ENCODE data around the gene TMEM141. TPM values are rescaled to one million over a fixed set of nuclear protein-coding genes. Genes with fewer than 3 reads are reported as not detected.

Gene TMEM141
- total and polyA plus RNA-seq, 7 experiments from 2014 or later = 27.2 to 54.9 (median 30.6) TPM

DNA sequence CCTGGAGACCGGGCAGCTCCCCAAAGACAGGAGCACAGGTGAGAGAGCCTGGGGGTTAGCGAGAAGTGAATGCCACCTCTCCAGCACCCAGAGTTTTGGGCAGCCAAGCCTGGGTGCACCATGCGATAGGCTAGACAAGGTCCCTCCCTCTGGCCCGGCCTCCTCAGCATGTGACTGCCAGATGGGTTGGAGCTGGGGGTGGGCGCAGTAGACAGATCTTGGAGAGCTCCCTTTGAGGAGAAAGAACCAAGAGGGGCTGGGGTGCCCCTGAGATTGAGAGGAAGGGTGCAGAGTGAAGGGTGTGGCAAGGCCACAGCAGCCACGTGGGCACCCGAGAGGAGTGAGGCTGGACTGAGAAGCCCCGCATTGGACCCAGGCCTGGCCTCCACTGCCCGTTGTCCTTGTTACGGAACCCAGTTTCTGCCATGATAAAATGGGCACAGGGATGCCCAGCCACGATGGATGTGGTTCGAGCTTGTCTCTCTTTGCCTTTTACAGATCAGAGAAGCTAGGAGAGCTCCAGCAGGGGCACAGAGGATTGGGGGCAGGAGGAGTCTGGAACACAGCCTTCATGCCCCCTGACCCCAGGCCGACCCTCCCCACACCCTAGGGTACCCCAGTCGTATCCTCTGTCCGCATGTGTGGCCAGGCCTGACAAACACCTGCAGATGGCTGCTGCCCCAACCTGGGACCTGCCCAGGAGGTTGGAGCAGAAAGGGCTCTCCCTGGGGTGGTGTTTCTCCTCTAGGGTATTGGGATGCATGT, 1.4 kb downstream of the TMEM141 start:
- POLR2A ChIA-PET = interaction anchor here (0.6 to 5.9 kb wide), 3 partner anchors 14 to 243 kb away, joined by 3 to 38 read pairs (median 4); partner anchors contain the start of gene RABL6
- Histone ChIP-seq H3K27ac (ENCODE audit: low read depth, low read length) (peak overlapping the region; percentile 91), H3K36me3 (ENCODE audit: control insufficient read depth in 2 of 3, insufficient read depth in 3 of 3, low read length in 3 of 3) (peaks cover 0 to 17% (median 3%) of the 10 kb centered on the region in 3 experiments), H3K4me3 (ENCODE audit: low read length) (peak overlapping the region; percentile 94), H3K27me3 (ENCODE audit: control insufficient read depth in 2 of 2, insufficient read depth in 2 of 2, low read length in 2 of 2) (no peaks in the 10 kb centered on the region), H3K4me1 (ENCODE audit: control insufficient read depth in 2 of 2, insufficient read depth in 2 of 2, low read length in 2 of 2) (peaks cover 18 to 25% of the 10 kb centered on the region in 2 donors), H3K9me3 (ENCODE audit: control insufficient read depth in 2 of 3, low read length in 3 of 3) (no peaks in the 10 kb centered on the region)
- peaks cover 0 to 18% (median 0%) of the 10 kb centered on the region in 5 donors for H3K27me3 Mint-ChIP-seq
- DNase-seq (no peak), ATAC-seq (no peak)
- intact Hi-C loops (cut with micrococcal nuclease) = loop anchor here in 1 of 2 donors (5.0 kb wide), 1 partner anchor 660 kb away; no protein-coding TSS in a partner anchor
- H3K4me3 Mint-ChIP-seq = peak overlapping the region; percentile 25 to 89 (median 80)
- peaks cover 0 to 1% (median 0%) of the 10 kb centered on the region in 11 donors for H3K9me3 Mint-ChIP-seq
- H3K4me1 Mint-ChIP-seq = peaks cover 12 to 52% (median 42%) of the 10 kb centered on the region in 7 donors
- CTCF ChIA-PET = interaction anchor here (1.2 to 2.5 kb wide), 2 partner anchors 14 to 243 kb away, joined by 3 to 9 read pairs; no protein-coding TSS in a partner anchor
- peaks cover 0 to 5% (median 0%) of the 10 kb centered on the region in 5 donors for H3K36me3 Mint-ChIP-seq
- H3K27ac Mint-ChIP-seq = peak overlapping the region in 8 of 9 donors; percentile 49 to 97 (median 88)

DNA sequence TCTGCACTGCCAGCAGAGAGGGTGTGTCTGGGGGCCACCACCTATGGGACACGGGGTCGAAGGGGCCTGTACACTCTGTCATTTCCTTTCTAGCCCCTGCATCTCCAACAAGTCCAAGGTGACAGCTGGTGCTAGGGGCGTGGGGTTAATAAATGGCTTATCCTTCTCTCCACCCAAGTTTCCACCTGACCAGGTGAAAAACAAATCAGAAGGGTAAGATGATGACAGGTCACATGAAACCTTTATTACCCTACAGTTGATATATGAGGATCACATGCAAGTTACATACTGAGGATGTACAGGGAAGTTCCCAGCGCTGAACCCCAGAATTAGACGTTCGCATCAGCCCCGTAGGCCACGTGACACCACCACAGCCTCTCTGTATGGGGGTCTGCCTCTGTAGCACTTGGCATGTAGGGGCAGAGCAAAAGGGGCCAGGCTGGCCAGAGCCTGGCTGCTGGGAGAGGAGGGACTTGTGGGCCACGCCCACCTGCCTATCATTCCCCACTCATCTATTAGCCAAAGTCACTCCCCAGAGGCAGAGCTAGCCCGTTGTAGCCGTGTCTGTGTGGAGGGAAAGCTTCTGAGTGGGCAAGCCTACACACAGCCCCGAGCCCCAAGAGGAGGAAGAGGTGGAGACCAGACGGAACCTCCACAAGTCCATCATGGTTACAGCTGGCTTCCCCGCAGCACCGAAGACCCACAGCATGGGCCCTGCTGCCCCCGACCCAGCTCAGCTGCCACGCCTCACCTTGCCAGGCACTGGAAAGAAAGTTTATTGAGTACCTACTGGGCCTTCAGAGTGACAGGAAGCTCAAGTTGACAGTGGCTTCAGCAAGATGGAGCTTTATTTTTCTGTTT, 2.2 kb downstream of the TMEM141 start:
- DNase-seq = no peak
- H3K27ac ChIP-seq (ENCODE audit: low read depth, low read length) = peak overlapping the region; percentile 91
- Mint-ChIP-seq H3K27me3 (peaks cover 0 to 18% (median 0%) of the 10 kb centered on the region in 5 donors), H3K4me3 (peak overlapping the region in 6 of 10 donors; percentile 10 to 53 (median 33)), H3K27ac (peak overlapping the region in 4 of 9 donors; percentile 10 to 56 (median 16)), H3K9me3 (no peaks in the 10 kb centered on the region), H3K4me1 (peaks cover 10 to 44% (median 37%) of the 10 kb centered on the region in 7 donors), H3K36me3 (peaks cover 0 to 5% (median 0%) of the 10 kb centered on the region in 5 donors)
- no peaks in the 10 kb centered on the region for H3K27me3 ChIP-seq (ENCODE audit: control insufficient read depth in 2 of 2, insufficient read depth in 2 of 2, low read length in 2 of 2)
- intact Hi-C loops (cut with micrococcal nuclease) = loop anchor here in 1 of 2 donors (5.0 kb wide), 1 partner anchor 659 kb away; no protein-coding TSS in a partner anchor
- POLR2A ChIA-PET = interaction anchor here (5.9 kb wide), 1 partner anchor 13 kb away, joined by 38 read pairs; the partner anchor contains the start of gene RABL6
- no peak for ATAC-seq
- peaks cover 0 to 17% (median 3%) of the 10 kb centered on the region in 3 experiments for H3K36me3 ChIP-seq (ENCODE audit: control insufficient read depth in 2 of 3, insufficient read depth in 3 of 3, low read length in 3 of 3)
- peaks cover 18 to 25% of the 10 kb centered on the region in 2 donors for H3K4me1 ChIP-seq (ENCODE audit: control insufficient read depth in 2 of 2, insufficient read depth in 2 of 2, low read length in 2 of 2)
- no peak overlapping the region for H3K4me3 ChIP-seq (ENCODE audit: low read length)
- no peaks in the 10 kb centered on the region for H3K9me3 ChIP-seq (ENCODE audit: control insufficient read depth in 2 of 3, low read length in 3 of 3)
- CTCF ChIA-PET = interaction anchor here (1.0 to 2.5 kb wide), 3 partner anchors 13 to 399 kb away, joined by 3 to 9 read pairs (median 3); partner anchors contain the start of gene RABL6

DNA sequence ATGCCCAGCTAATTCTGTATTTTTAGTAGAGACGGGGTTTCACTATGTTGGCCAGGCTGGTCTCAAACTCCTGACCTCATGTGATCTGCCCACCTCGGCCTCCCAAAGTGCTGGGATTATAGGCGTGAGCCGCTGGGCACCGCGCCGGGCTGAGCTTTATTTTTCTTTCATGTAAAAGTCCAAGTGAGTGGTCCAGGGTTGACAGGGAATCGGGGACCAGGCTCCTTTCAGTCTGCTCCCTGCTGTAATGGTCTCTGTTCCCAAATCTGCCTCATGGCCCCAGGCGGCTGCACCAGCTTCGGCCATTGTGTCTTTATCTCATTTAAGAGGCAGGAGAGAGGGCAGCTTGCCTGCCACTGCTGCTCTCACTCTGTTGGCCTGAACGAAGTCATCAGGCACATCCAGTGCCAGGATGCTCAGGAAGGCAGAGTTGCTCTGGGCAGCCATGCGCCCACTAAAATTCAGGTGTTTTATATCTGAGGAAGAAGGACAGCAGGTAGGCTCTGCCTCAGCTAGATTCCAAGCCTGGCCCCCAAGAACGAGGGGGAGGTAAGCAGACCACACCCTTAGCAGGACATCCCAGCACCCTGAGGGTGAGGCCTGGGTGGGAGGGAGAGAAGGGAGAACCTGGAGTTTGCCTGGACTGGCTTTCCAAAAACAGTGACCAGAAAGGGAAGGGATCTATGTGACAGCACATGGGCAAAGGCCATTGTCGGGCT, 3.3 kb downstream of the TMEM141 start:
- Mint-ChIP-seq H3K36me3 (peaks cover 0 to 5% (median 0%) of the 10 kb centered on the region in 5 donors), H3K27ac (peak overlapping the region in 3 of 9 donors; percentile 9 to 65 (median 46)), H3K4me1 (peaks cover 9 to 40% (median 30%) of the 10 kb centered on the region in 7 donors), H3K27me3 (peaks cover 0 to 22% (median 0%) of the 10 kb centered on the region in 5 donors), H3K4me3 (peak overlapping the region in 1 of 10 donors; percentile 45), H3K9me3 (no peaks in the 10 kb centered on the region)
- H3K27me3 ChIP-seq (ENCODE audit: control insufficient read depth in 2 of 2, insufficient read depth in 2 of 2, low read length in 2 of 2) = no peaks in the 10 kb centered on the region
- peak overlapping the region; percentile 39 for H3K27ac ChIP-seq (ENCODE audit: low read depth, low read length)
- H3K36me3 ChIP-seq (ENCODE audit: control insufficient read depth in 2 of 3, insufficient read depth in 3 of 3, low read length in 3 of 3) = peaks cover 0 to 17% (median 3%) of the 10 kb centered on the region in 3 experiments
- H3K4me1 ChIP-seq (ENCODE audit: control insufficient read depth in 2 of 2, insufficient read depth in 2 of 2, low read length in 2 of 2) = peaks cover 21 to 31% of the 10 kb centered on the region in 2 donors
- H3K9me3 ChIP-seq (ENCODE audit: control insufficient read depth in 2 of 3, low read length in 3 of 3) = no peaks in the 10 kb centered on the region
- CTCF ChIA-PET = interaction anchor here (1.0 to 2.5 kb wide), 2 partner anchors 12 to 13 kb away, joined by 3 to 9 read pairs; partner anchors contain the start of gene RABL6
- intact Hi-C loops (cut with micrococcal nuclease) = loop anchor here in 1 of 2 donors (5.0 kb wide), 1 partner anchor 658 kb away; no protein-coding TSS in a partner anchor
- DNase-seq = no peak
- POLR2A ChIA-PET = interaction anchor here (5.9 kb wide), 1 partner anchor 12 kb away, joined by 38 read pairs; the partner anchor contains the start of gene RABL6
- no peak overlapping the region for H3K4me3 ChIP-seq (ENCODE audit: low read length)
- ATAC-seq = no peak

DNA sequence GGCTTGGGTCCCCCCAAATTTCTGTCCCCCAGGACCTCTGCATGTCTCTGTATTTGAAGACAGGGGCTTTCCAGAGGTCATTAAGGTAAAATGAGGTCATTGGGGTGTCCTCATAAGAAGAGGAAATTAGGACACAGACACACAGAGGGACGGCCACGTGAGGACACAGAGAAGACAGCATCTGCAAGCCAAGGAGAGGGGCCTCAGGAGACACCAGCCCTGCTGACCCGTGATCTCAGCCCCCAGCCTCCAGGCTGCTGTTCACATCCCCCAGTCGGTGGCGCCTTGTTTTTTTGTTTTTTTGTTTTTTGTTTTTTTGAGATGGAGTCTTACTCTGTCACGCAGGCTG, 3.8 kb downstream of the TMEM141 start:
- DNase-seq = no peak
- Mint-ChIP-seq H3K36me3 (peaks cover 0 to 5% (median 0%) of the 10 kb centered on the region in 5 donors), H3K9me3 (no peaks in the 10 kb centered on the region), H3K4me1 (peaks cover 9 to 40% (median 30%) of the 10 kb centered on the region in 7 donors), H3K27me3 (peaks cover 0 to 23% (median 0%) of the 10 kb centered on the region in 5 donors), H3K4me3 (peak overlapping the region in 1 of 10 donors; percentile 45), H3K27ac (peak overlapping the region in 1 of 9 donors; percentile 46)
- H3K9me3 ChIP-seq (ENCODE audit: control insufficient read depth in 2 of 3, low read length in 3 of 3) = no peaks in the 10 kb centered on the region
- no peaks in the 10 kb centered on the region for H3K27me3 ChIP-seq (ENCODE audit: control insufficient read depth in 2 of 2, insufficient read depth in 2 of 2, low read length in 2 of 2)
- H3K4me3 ChIP-seq (ENCODE audit: low read length) = no peak overlapping the region
- peak overlapping the region; percentile 39 for H3K27ac ChIP-seq (ENCODE audit: low read depth, low read length)
- no peak for ATAC-seq
- intact Hi-C loops (cut with micrococcal nuclease) = loop anchor here in 1 of 2 donors (5.0 kb wide), 1 partner anchor 657 kb away; no protein-coding TSS in a partner anchor
- CTCF ChIA-PET = no interaction called here
- POLR2A ChIA-PET = interaction anchor here (5.9 kb wide), 1 partner anchor 11 kb away, joined by 38 read pairs; the partner anchor contains the start of gene RABL6
- peaks cover 25 to 32% of the 10 kb centered on the region in 2 donors for H3K4me1 ChIP-seq (ENCODE audit: control insufficient read depth in 2 of 2, insufficient read depth in 2 of 2, low read length in 2 of 2)
- peaks cover 0 to 17% (median 3%) of the 10 kb centered on the region in 3 experiments for H3K36me3 ChIP-seq (ENCODE audit: control insufficient read depth in 2 of 3, insufficient read depth in 3 of 3, low read length in 3 of 3)

DNA sequence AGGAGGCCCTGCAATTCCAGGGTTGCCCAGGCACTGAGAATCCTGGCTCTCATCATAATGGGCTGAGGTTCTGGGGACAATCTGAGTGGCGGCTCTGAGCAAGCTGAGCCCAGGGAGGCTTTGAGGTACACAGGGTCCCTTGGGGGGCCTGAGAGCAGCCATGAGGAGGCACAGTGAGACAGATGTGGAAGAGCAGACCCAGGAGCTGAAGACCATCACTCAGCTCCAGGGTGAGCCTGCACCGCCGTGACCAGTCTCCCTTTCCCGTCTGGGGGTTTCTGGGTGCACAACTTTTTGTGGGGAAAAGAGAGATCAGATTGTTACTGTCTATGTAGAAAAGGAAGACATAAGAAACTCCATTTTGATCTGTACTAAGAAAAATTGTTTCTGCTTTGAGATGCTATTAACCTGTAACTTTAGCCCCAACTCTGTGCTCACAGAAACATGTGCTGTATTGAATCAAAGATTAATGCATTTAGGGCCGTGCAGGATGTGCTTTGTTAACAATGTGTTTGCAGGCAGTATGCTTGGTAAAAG, 5.2 kb downstream of the TMEM141 start, which contains the start of gene CCDC183:
Gene CCDC183 (plus strand): TSS at position 101 of the 537 bp plus-strand sequence. CDS start 60 bp downstream, at position 161.
- no peak within 1 kb of the TSS for H3K27ac ChIP-seq (ENCODE audit: low read depth, low read length)
- Mint-ChIP-seq H3K4me1 (peaks cover 13 to 49% (median 38%) of the 10 kb centered on the region in 7 donors), H3K4me3 (peak within 1 kb of the TSS in 8 of 10 donors; percentile 6 to 54 (median 34)), H3K9me3 (no peaks in the 10 kb centered on the region), H3K27ac (peak within 1 kb of the TSS in 5 of 9 donors; percentile 21 to 52 (median 33)), H3K27me3 (peaks cover 0 to 34% (median 0%) of the 10 kb centered on the region in 5 donors), H3K36me3 (peaks cover 0 to 5% (median 0%) of the 10 kb centered on the region in 5 donors)
- POLR2A ChIA-PET = interaction anchor here (0.6 to 1.4 kb wide), 2 partner anchors 84 to 626 kb away, joined by 3 read pairs; no protein-coding TSS in a partner anchor
- CTCF ChIA-PET = no interaction called here
- no peaks in the 10 kb centered on the region for H3K27me3 ChIP-seq (ENCODE audit: control insufficient read depth in 2 of 2, insufficient read depth in 2 of 2, low read length in 2 of 2)
- ATAC-seq = no peak
- peaks cover 22 to 34% of the 10 kb centered on the region in 2 donors for H3K4me1 ChIP-seq (ENCODE audit: control insufficient read depth in 2 of 2, insufficient read depth in 2 of 2, low read length in 2 of 2)
- no peaks in the 10 kb centered on the region for H3K9me3 ChIP-seq (ENCODE audit: control insufficient read depth in 2 of 3, low read length in 3 of 3)
- H3K4me3 ChIP-seq (ENCODE audit: low read length) = no peak within 1 kb of the TSS
- peaks cover 0 to 17% (median 3%) of the 10 kb centered on the region in 3 experiments for H3K36me3 ChIP-seq (ENCODE audit: control insufficient read depth in 2 of 3, insufficient read depth in 3 of 3, low read length in 3 of 3)
- no peak for DNase-seq
- intact Hi-C loops (cut with micrococcal nuclease) = no loop called here
